Measurements from ENCODE around the gene MCUB.

MCUB gene

DNA sequence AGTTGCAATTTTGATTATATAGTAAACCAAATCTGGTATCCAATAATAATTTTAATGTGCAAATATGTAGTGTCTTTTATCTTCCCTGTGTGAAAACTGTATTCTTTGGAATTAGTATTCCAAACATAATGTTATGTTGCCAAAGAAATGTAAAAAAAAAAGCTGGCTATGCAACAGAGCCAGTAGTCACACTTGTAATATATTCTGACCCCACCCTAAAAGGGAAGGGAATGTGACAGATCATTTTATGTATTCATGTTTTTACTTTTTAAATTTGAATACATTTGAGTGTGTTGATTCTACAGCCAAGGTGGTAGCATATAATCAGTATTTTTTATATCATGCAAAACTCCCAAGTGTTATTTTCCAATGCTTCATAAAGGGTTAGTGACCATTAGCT is 27.9 kb upstream of the MCUB start:
- Histone ChIP-seq H2AFZ (ENCODE audit: low read length) (no peak overlapping the region), H4K20me1 (ENCODE audit: insufficient read depth, low read length, poor library complexity, severe bottlenecking) (no peaks in the 10 kb centered on the region), H3K9me2 (replicated peaks; ENCODE audit: low read depth, low read length) (no peaks in the 10 kb centered on the region), H3K36me3 (ENCODE audit: insufficient read depth, low read length) (peaks cover 74% of the 10 kb centered on the region), H3K79me2 (ENCODE audit: insufficient read depth, low read length) (no peaks in the 10 kb centered on the region), H3F3A (ENCODE audit: low read depth) (no peaks in the 10 kb centered on the region), H3K4me2 (ENCODE audit: low read depth, low read length, poor library complexity, severe bottlenecking) (no peak overlapping the region), H3K27me3 (ENCODE audit: insufficient read depth, low read length, poor library complexity, severe bottlenecking) (no peaks in the 10 kb centered on the region), H3K4me1 (ENCODE audit: insufficient read depth, low read length, poor library complexity, severe bottlenecking) (no peaks in the 10 kb centered on the region), H3K4me3 (ENCODE audit: low read length, poor library complexity, severe bottlenecking) (no peak overlapping the region), H3K9me3 (ENCODE audit: insufficient read depth, low read depth, low read length) (no peaks in the 10 kb centered on the region), H3K9ac (ENCODE audit: low read depth, low read length, poor library complexity, severe bottlenecking) (no peak overlapping the region)
- TF ChIP-seq, protein P1, sequence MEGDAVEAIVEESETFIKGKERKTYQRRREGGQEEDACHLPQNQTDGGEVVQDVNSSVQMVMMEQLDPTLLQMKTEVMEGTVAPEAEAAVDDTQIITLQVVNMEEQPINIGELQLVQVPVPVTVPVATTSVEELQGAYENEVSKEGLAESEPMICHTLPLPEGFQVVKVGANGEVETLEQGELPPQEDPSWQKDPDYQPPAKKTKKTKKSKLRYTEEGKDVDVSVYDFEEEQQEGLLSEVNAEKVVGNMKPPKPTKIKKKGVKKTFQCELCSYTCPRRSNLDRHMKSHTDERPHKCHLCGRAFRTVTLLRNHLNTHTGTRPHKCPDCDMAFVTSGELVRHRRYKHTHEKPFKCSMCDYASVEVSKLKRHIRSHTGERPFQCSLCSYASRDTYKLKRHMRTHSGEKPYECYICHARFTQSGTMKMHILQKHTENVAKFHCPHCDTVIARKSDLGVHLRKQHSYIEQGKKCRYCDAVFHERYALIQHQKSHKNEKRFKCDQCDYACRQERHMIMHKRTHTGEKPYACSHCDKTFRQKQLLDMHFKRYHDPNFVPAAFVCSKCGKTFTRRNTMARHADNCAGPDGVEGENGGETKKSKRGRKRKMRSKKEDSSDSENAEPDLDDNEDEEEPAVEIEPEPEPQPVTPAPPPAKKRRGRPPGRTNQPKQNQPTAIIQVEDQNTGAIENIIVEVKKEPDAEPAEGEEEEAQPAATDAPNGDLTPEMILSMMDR (conservative IDR thresholded peaks at IDR 0.05; ENCODE audit: low read length): no peak
- no peak for TF ChIP-seq EZH2phosphoT487 (IDR thresholded peaks at IDR 0.05; ENCODE audit: borderline replicate concordance)

DNA sequence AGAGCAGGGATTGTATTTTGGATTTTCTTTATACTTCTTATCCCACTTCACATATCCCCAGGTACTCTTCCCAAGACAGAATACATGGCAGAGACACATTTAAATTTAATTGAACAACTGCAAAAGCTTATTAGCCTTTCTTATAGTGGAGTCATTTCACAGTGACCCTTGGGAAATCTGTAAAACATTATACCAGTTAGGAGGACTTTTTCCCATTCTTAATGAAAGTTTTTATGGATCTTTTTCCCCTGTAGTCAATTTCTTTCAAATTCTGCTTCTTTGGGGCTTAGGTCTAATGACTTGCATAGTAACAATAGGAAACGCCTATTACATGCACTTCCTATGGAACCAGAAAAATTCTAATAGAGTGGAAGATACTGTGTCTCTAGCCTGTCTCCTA is 14.6 kb upstream of the MCUB start:
- H3K36me3 ChIP-seq (ENCODE audit: insufficient read depth, low read length): peaks cover 18% of the 10 kb centered on the region; the same call in 1 of the 2 replicates
- H4K20me1 ChIP-seq (ENCODE audit: insufficient read depth, low read length, poor library complexity, severe bottlenecking): no peaks in the 10 kb centered on the region
- no peaks in the 10 kb centered on the region; the same call in 1 of the 2 replicates for H3K9me3 ChIP-seq (ENCODE audit: insufficient read depth, low read depth, low read length)

DNA sequence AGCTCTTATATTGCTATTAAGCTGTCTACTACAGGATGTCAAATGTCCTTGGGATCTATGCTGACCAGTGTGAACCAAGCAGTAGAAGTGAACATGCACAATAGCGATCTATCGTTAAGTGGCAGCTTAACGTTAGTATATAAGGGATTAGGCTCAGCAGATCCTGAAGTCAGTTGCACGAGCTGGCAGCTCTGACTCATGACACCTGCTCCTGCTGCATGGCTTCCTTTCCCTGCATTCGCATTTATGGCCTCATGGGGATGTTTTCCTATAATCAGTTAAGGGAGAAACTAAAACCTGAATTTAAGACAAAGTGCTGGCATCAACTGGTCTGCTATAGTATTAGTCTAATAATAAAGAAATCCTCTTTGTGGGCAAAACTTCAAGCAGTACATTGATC is 12.7 kb upstream of the MCUB start:
- TF ChIP-seq EZH2phosphoT487 (IDR thresholded peaks at IDR 0.05; ENCODE audit: borderline replicate concordance): no peak
- TF ChIP-seq, protein P1 (conservative IDR thresholded peaks at IDR 0.05; ENCODE audit: low read length): no peak
- H4K20me1 ChIP-seq (ENCODE audit: insufficient read depth, low read length, poor library complexity, severe bottlenecking): no peaks in the 10 kb centered on the region
- H3K9me2 ChIP-seq (replicated peaks; ENCODE audit: low read depth, low read length): no peaks in the 10 kb centered on the region
- H3K9me3 ChIP-seq (ENCODE audit: insufficient read depth, low read depth, low read length): no peaks in the 10 kb centered on the region; the same call in 1 of the 2 replicates
- H3K36me3 ChIP-seq (ENCODE audit: insufficient read depth, low read length): peaks cover 3% of the 10 kb centered on the region; the same call in 1 of the 2 replicates
- no peak overlapping the region for H2AFZ ChIP-seq (ENCODE audit: low read length)
- H3F3A ChIP-seq (ENCODE audit: low read depth): no peaks in the 10 kb centered on the region
- no peak overlapping the region for H3K4me3 ChIP-seq (ENCODE audit: low read length, poor library complexity, severe bottlenecking)
- no peaks in the 10 kb centered on the region for H3K79me2 ChIP-seq (ENCODE audit: insufficient read depth, low read length)
- H3K4me1 ChIP-seq (ENCODE audit: insufficient read depth, low read length, poor library complexity, severe bottlenecking): peaks cover 13% of the 10 kb centered on the region
- no peak overlapping the region for H3K4me2 ChIP-seq (ENCODE audit: low read depth, low read length, poor library complexity, severe bottlenecking)
- H3K27me3 ChIP-seq (ENCODE audit: insufficient read depth, low read length, poor library complexity, severe bottlenecking): no peaks in the 10 kb centered on the region
- H3K9ac ChIP-seq (ENCODE audit: low read depth, low read length, poor library complexity, severe bottlenecking): no peak overlapping the region

More for the DNA sequence above, 14.6 kb upstream of the MCUB start:
- no peak overlapping the region for H3K4me3 ChIP-seq (ENCODE audit: low read length, poor library complexity, severe bottlenecking)
- no peaks in the 10 kb centered on the region for H3K9me2 ChIP-seq (replicated peaks; ENCODE audit: low read depth, low read length)
- H3K79me2 ChIP-seq (ENCODE audit: insufficient read depth, low read length): no peaks in the 10 kb centered on the region
- peaks cover 13% of the 10 kb centered on the region for H3K4me1 ChIP-seq (ENCODE audit: insufficient read depth, low read length, poor library complexity, severe bottlenecking)
- H2AFZ ChIP-seq (ENCODE audit: low read length): no peak overlapping the region
- no peak overlapping the region for H3K9ac ChIP-seq (ENCODE audit: low read depth, low read length, poor library complexity, severe bottlenecking)
- no peak for TF ChIP-seq EZH2phosphoT487 (IDR thresholded peaks at IDR 0.05; ENCODE audit: borderline replicate concordance)
- TF ChIP-seq, protein P1 (conservative IDR thresholded peaks at IDR 0.05; ENCODE audit: low read length): no peak
- H3F3A ChIP-seq (ENCODE audit: low read depth): no peaks in the 10 kb centered on the region
- H3K4me2 ChIP-seq (ENCODE audit: low read depth, low read length, poor library complexity, severe bottlenecking): no peak overlapping the region
- no peaks in the 10 kb centered on the region for H3K27me3 ChIP-seq (ENCODE audit: insufficient read depth, low read length, poor library complexity, severe bottlenecking)

All from Loucy (cell line).